Loucy (cell line): ENCODE measurements around the gene AMDHD1.

Experiments used
- CTCF ChIP-seq: fragments of 200-600 bp; sonication (generic); conservative IDR thresholded peaks from 2 replicates; pipeline ENCODE4 v1.5.1; 2014; ENCODE audit warnings: mild to moderate bottlenecking, antibody characterized with exemption, low read length
- EZH2phosphoT487 ChIP-seq: fragments of 200-600 bp; IDR thresholded peaks from 2 replicates; pipeline ENCODE4 v1.6.1; 2018; ENCODE audit warnings: antibody characterized with exemption, mild to moderate bottlenecking, moderate library complexity, borderline replicate concordance

- TF ChIP-seq CTCF = no peak
- no peak for TF ChIP-seq EZH2phosphoT487
Measured at GRCh38 chr12:95975491-95975890, 32.4 kb downstream of the AMDHD1 start.
